HL-60 (cell line): ENCODE data around the gene ENPP4.
"Not testable (repeated sequence)": the region's sequence is repeated elsewhere in the genome, so short reads cannot be mapped to it uniquely, and the experiment has no call there.

Experiments used
- DNase-seq, 2 experiments: peaks; one replicate each; pipeline ENCODE4 v3.0.0-alpha.2; 2010 to 2020; ENCODE audit warnings: low read depth in 1 of 2, low spot score in 1 of 2
- H3K27ac ChIP-seq: fragments of 250-450 bp; sonication (Bioruptor Pico); replicated peaks from 2 replicates; pipeline ENCODE4 v1.5.1; 2020; ENCODE audit warnings: mild to moderate bottlenecking, moderate library complexity
- H3K27me3 ChIP-seq: fragments of 250-450 bp; sonication (Bioruptor Pico); 2 replicates; pipeline ENCODE4 v1.5.1; 2021; ENCODE audit warnings: mild to moderate bottlenecking, moderate library complexity; ENCODE audit not compliant: insufficient read depth, poor library complexity, severe bottlenecking
- H3K4me3 ChIP-seq: replicated peaks from 2 replicates; pipeline ENCODE4 v1.5.1; 2011; ENCODE audit warnings: mild to moderate bottlenecking, control low read depth, low read length; ENCODE audit not compliant: insufficient read depth
- CTCF ChIP-seq: IDR thresholded peaks from one replicate; pipeline ENCODE4 v1.5.1; 2011; ENCODE audit warnings: low read length, control low read depth, inconsistent platforms; ENCODE audit not compliant: insufficient read depth
- GABPA ChIP-seq: IDR thresholded peaks from 2 replicates; pipeline ENCODE4 v1.6.1; 2012; ENCODE audit warnings: low read depth
- POLR2AphosphoS5 ChIP-seq: IDR thresholded peaks from 2 replicates; pipeline ENCODE4 v1.6.1; 2012; ENCODE audit warnings: low read depth
- REST ChIP-seq: IDR thresholded peaks from 2 replicates; pipeline ENCODE4 v1.6.1; 2012; ENCODE audit warnings: low read depth; ENCODE audit not compliant: insufficient replicate concordance
- SPI1 ChIP-seq: IDR thresholded peaks from 2 replicates; pipeline ENCODE4 v1.6.1; 2012; ENCODE audit warnings: low read depth, mild to moderate bottlenecking, borderline replicate concordance
- long read RNA-seq: library from polyadenylated mRNA; unstranded; transcript quantifications from one replicate; pipeline ENCODE4 v2.0.0, GENCODE V29; 2020

The ENPP4 gene
- long read RNA-seq, full-length matches to known transcripts: 56 of 61 reads
- long read RNA-seq, partial matches to known transcripts: 0 of 61 reads
- long read RNA-seq, other reads (novel, unspliced or antisense): 5 of 61 reads

- no peaks in the 10 kb centered on the region for H3K27me3 ChIP-seq
- peak; percentile 43 to 86 for DNase-seq
- peak within 1 kb of the TSS; percentile 66 for H3K4me3 ChIP-seq
- TF ChIP-seq GABPA (peak; percentile 47; the same call in 1 of the 2 replicates), REST (no peak), SPI1 (peak; percentile 1; the same call in 1 of the 2 replicates)
- H3K27ac ChIP-seq: peak within 1 kb of the TSS; percentile 58
These were observed at the start of gene ENPP4 for GRCh38 chr6:46129629-46130511. TSS of gene ENPP4 (plus strand) at chr6:46129989. CDS start at chr6:46139584, 9,595 bp downstream.

GRCh38 chr6:46080111-46080510 is 49.7 kb upstream of the ENPP4 start:
- Histone ChIP-seq H3K27ac (no peak overlapping the region), H3K27me3 (no peaks in the 10 kb centered on the region), H3K4me3 (no peak overlapping the region)
- DNase-seq: no peak
- no peak for TF ChIP-seq GABPA
- no peak for TF ChIP-seq CTCF
- TF ChIP-seq REST: no peak
- no peak for TF ChIP-seq POLR2AphosphoS5
- no peak for TF ChIP-seq SPI1

GRCh38 chr6:46085688-46086087 is 44.1 kb upstream of the ENPP4 start:
- DNase-seq, H3K27me3 ChIP-seq, H3K27ac ChIP-seq, H3K4me3 ChIP-seq: not testable (repeated sequence)

GRCh38 chr6:46090115-46091079 is 39.4 kb upstream of the ENPP4 start:
- Histone ChIP-seq H3K27me3 (no peaks in the 10 kb centered on the region), H3K27ac (no peak overlapping the region), H3K4me3 (no peak overlapping the region)
- peak; percentile 21 for TF ChIP-seq CTCF
- TF ChIP-seq SPI1: no peak
- no peak for TF ChIP-seq POLR2AphosphoS5
- DNase-seq: peak; percentile 13 to 39
